ENCODE measurements around the gene ZKSCAN2.

DNA sequence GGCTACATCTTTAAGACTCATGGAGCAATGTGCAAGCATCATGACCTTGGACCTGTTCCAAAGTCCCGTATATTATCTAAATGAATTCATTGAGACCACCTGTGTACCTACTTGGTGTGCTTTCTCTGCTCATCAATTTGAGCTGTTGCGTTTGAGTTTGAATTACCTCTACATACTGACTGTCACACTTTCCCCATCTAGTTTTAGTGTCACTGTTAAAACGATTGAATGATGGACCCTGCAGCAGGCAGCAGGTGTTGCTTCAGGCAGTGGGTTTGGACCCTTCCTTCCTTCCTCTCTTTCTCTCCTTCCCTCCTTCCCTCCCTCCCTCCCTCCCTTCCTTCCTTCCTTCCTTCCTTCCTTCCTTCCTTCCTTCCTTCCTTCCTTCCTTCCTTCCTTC, 33.9 kb upstream of the ZKSCAN2 start:
- TF ChIP-seq, protein P1, sequence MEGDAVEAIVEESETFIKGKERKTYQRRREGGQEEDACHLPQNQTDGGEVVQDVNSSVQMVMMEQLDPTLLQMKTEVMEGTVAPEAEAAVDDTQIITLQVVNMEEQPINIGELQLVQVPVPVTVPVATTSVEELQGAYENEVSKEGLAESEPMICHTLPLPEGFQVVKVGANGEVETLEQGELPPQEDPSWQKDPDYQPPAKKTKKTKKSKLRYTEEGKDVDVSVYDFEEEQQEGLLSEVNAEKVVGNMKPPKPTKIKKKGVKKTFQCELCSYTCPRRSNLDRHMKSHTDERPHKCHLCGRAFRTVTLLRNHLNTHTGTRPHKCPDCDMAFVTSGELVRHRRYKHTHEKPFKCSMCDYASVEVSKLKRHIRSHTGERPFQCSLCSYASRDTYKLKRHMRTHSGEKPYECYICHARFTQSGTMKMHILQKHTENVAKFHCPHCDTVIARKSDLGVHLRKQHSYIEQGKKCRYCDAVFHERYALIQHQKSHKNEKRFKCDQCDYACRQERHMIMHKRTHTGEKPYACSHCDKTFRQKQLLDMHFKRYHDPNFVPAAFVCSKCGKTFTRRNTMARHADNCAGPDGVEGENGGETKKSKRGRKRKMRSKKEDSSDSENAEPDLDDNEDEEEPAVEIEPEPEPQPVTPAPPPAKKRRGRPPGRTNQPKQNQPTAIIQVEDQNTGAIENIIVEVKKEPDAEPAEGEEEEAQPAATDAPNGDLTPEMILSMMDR (IDR thresholded peaks at IDR 0.05; ENCODE audit: low read length) = no peak
- TF ChIP-seq EZH2 (IDR thresholded peaks at IDR 0.05; ENCODE audit: borderline replicate concordance, low read length) = no peak

Data from OCI-LY1 (cell line).